GM18508 (cell line): Measurements from ENCODE around the gene JPT1.

Source experiments
- ATAC-seq: cut with Tn5 transposase; IDR thresholded peaks from one replicate; pipeline ENCODE4 v1.9.1; 2021; ENCODE audit warnings: moderate number of reproducible peaks; ENCODE audit not compliant: insufficient read depth, unreplicated experiment

JPT1 gene

DNA sequence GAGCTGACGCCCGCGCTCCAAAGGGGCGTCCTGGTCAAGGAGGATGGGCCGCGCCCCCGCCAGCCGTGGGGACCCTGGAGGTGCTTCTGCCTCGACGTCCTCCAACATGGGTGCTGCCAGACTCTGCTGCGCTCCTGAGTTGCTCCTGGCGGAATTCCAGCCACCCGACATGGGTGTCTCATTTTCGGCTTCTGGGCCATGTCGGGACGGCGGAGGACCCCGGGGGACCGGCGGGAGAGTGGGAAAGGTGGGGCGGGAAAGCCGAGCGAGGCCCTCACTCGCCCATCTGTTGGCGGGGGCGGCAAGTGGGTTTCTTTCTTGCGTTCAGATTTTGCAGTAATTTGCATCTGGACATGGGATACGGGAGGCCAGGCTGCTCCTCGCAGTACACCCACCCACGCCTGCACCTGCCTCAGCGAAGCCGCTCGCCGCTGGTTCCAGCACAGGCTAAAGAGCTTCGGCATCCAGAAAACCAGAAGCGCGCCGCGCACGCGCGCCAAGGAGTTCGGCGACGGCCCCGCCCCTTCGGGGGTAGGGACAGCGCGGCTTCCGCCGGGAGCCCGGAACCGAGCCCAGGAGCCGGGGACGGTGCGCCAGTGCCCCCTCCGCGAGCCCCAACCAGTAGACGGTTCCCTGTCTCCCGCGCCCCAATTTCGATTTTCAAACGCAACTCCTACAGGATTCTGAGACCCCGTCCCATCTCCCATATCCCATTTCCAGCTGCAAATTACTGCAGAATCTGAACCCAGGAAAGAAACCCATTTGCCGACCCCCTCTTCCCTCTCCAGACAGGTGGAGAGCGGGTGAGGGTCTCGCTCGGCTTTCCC lies 44.7 kb downstream of the JPT1 start, which contains the start of gene ARMC7:
Gene ARMC7, plus strand, starts transcription at position 563 of the 827 bp plus-strand sequence. CDS start 320 bp downstream, outside the sequence.
- ATAC-seq: no peak

GRCh38 chr17:75109046-75109406 lies 45.3 kb downstream of the JPT1 start:
- no peak for ATAC-seq

DNA sequence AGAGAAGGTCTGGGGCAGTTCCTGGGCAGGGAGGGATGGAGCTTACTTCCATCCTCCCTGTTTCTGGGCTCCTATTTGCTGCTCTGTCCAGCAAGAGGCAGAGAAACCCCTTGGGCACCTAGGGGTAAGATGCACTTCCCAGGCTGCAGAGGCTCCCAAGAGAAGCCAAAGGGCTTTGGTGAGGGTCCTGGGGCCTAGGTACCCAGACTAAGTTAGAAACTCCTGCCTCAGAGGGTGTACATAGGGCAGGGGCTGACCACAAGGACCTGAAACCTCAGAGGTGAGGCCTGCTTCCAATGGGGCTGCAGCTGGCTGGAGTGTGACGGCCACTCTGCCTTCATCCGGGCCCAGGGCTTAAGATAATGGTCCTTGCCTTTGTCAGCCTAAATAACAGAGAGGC lies 46.1 kb downstream of the JPT1 start:
- ATAC-seq: no peak

DNA sequence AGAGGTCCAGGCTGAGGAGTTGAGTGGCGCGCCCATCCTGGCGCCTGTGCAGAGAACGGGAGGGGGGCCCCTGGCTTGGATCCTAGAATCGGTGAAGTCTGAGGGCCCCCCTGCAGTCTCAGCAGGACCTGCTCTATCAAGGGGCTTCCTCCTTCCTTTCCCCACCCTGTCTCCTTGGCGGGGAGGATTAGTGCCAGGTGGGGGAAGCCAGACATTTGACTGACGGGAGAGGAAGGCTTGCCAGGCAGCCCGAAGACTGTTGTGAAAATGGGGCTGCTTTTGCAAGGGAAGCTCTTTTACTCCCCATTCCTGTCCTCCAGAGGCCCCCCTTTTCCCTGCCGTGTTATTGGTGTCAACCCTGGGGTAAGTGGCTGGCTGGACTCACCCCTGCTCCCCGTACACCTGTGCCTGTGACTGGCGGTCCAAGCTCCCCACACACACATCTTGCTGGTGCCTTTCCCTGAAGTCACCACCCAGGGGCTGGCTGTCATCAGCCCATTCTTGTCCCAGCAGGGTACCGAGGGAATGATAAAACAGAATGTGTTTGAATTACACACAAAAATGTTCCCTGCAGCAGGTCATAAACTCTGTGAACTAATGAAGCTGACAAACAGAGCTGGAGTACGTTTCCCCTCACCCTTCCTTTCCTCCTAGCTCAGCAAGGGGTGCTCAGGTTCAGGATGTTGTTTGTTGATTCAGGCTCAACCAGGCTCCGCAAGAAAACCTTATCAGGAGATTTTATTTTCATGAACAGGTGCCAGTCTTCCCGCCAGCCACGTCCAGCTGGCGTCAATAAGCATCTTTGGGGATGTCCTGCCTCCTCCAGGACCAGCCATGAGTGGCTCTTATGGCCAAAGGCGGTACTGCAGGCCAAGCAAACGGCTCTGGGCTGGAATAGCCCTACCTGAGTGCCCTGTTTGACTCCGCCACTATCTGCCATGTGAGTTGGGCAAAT lies 48.9 kb downstream of the JPT1 start:
- no peak for ATAC-seq

DNA sequence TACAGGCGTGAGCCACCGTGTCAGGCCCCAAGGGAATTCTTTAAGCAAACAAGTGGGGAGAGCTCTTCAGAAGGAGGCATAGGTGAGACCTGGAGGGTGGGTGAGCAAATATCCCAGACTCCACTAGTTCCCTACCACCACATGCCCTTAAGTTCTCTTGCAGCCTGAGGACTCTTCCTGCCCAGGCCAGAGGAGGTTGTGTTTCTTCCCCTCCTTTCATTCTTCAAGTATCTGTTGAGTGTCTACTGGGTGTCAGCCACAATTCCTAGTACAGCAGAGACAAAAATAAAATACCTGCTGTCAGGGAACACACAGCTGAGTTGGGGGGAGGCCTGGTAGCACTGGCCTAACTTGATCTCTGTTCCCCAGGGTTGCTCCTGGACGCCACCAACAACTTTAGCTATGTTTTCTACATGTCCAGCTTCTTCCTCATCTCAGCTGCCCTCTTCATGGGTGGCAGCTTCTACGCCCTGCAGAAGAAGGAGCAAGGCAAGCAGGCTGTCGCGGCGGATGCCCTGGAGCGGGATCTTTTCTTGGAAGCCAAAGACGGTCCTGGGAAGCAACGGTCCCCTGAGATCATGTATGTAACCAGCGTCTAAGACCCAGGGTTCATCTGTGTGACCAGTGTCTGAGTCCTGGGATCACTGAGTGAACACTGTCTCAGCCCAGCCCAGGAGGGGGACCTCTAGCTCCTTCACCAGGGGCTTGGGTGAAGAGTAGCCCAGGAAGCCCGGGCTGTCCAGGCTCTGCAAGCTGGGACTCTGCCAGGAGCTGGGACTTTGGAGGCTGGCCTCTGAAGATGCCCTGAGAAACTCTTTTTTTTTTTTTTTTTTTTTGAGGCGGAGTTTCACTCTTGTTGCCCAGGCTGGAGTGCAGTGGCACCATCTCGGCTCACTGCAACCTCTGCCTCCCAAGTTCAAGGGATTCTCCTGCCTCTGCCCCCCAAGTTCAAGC lies 50.4 kb downstream of the JPT1 start:
- ATAC-seq: no peak

- ATAC-seq: no peak
Measured at GRCh38 chr17:75102385-75102821, 51.9 kb downstream of the JPT1 start.

GRCh38 chr17:75099881-75100595 lies 54.3 kb downstream of the JPT1 start:
- ATAC-seq: no peak

GRCh38 chr17:75098861-75099260 lies 55.5 kb downstream of the JPT1 start:
- no peak for ATAC-seq

DNA sequence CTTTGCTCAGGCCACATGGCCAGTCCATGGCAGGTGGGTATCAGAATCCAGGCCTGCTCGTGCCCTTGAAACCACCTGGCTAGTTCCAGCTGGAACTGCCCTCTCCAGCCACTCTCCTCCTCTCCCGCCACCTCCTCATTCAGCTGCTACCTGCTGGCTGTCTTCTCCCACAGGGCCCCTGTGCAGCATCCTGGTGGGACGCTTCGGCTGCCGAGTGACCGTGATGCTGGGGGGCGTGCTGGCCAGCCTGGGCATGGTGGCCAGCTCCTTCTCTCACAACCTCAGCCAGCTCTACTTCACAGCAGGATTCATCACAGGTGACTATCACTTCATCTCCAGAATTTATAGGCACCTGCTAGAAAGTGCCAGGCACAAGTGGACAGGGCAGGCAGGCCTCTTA lies 56.4 kb downstream of the JPT1 start:
- no peak for ATAC-seq

GRCh38 chr17:75096082-75096625 lies 58.2 kb downstream of the JPT1 start:
- ATAC-seq: no peak

GRCh38 chr17:75094871-75095399 lies 59.4 kb downstream of the JPT1 start:
- no peak for ATAC-seq

- ATAC-seq: no peak
Measured at GRCh38 chr17:75093548-75094158, 60.7 kb downstream of the JPT1 start.

DNA sequence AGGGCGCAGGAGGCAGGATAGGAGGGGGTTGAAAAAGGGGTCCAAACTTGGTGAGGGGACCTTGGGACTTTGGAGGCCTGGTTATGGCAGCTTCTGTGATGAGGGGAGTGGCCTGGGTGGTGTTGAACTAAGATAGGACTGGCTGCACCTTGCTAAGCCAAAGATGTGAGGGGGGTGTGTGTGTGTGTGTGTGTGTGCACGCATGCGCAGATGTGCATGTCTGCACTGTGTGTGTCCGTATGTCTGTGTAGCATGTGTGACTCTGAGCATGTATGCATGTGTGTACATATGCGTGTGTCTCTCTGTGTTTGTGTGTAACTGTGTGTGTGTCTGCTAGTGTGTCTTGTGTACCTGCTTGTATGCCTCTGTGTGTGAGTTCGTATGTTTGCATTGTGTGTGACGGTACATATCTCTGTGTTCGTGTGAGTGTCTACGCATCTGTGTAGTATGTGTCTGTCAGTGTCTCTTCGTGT lies 62.4 kb downstream of the JPT1 start:
- no peak for ATAC-seq

GRCh38 chr17:75090871-75091854 lies 63.1 kb downstream of the JPT1 start:
- no peak for ATAC-seq

DNA sequence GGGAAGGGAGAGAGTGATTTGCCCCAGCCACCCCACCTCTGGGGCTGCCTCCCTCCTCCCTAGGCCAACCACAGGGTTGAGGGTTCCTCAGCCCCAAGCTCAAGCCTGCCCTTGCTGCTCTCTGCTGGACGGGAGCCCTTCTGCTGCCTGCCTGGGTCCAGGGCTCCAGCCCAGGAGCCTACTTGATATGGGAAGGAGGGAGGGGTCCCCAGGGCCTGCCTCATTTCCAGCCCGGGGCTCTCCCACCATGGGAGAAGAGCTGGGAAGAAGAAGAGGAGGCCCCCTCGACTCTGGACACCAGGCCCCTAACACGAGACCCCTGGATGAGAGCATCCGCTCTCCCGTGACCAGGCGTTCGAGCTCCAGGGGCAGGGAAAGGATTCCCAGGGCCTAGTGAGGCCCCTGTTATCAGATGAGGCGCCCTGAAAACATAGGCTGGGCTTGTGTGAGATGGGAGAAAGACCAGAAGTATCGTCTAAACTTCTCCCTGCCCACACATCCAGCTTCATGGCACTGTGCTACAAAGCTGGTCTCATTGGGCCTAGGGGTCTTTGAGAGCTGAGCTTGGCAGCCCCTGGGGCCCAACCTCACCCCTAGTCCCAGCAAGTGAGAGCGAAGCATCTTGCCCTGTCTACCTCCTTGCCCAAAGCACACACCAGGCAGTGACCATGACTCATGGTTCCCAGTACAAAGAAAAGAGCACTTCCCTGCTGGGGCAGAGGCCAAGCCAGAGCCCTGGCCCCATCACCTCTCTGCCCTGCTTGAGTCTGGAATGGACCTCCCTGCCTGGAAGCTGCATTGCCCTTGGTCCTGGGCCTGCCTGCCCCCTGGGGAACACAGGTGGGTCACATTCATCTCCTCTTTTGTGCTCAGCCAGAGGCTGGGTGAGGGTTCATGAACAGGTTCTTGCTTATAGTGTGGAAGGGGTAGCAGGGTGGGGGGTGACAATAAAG lies 65.6 kb downstream of the JPT1 start:
- ATAC-seq: no peak
